Esophagus muscularis mucosa (tissue), 4 donors: ENCODE results near the gene IFT27. TPM values are rescaled to one million over a fixed set of nuclear protein-coding genes. Genes with fewer than 3 reads are reported as not detected.

ENCODE experiments used
- DNase-seq: peaks from one replicate; pipeline ENCODE4 v3.0.0-alpha.2; 2017; ENCODE audit errors: extremely low spot score
- H3K27ac ChIP-seq, 4 donors: fragments of 200-600 bp; sonication (generic); replicated peaks in 1 of 4; 1 replicate in 3 of 4; 2 replicates in 1 of 4; pipeline ENCODE4 v1.5.1; 2016 to 2019; ENCODE audit warnings: mild to moderate bottlenecking in 1 of 4
- H3K27me3 ChIP-seq, 4 donors: fragments of 200-600 bp; sonication (generic); one replicate each; pipeline versions ENCODE4 v1.5.1 to v1.6.0; 2016 to 2019
- H3K36me3 ChIP-seq, 4 donors: fragments of 200-600 bp; sonication (generic); one replicate each; pipeline ENCODE4 v1.5.1; 2016 to 2019
- H3K4me1 ChIP-seq, 4 donors: fragments of 200-600 bp; sonication (generic); one replicate each; pipeline ENCODE4 v1.5.1; 2016 to 2019
- H3K4me3 ChIP-seq, 4 donors: fragments of 200-600 bp; sonication (generic); 1 replicate in 2 of 4; 2 replicates in 2 of 4; pipeline ENCODE4 v1.5.1; 2016 to 2019; ENCODE audit warnings: mild to moderate bottlenecking in 4 of 4, moderate library complexity in 1 of 4
- H3K9me3 ChIP-seq, 4 donors: fragments of 200-600 bp; sonication (generic); 1 replicate in 3 of 4; 2 replicates in 1 of 4; pipeline ENCODE4 v1.5.1; 2016 to 2019
- EP300 ChIP-seq: sonication (generic); formaldehyde crosslinking; IDR thresholded peaks from one replicate; pipeline ENCODE4 v1.6.1; 2017; ENCODE audit warnings: antibody characterized with exemption
- POLR2A ChIP-seq: fragments of 450-650 bp; IDR thresholded peaks from one replicate; pipeline ENCODE4 v1.6.1; 2017; ENCODE audit warnings: antibody characterized with exemption, moderate library complexity, mild to moderate bottlenecking, low read depth
- POLR2AphosphoS5 ChIP-seq, 2 donors: sonication (generic); formaldehyde crosslinking; IDR thresholded peaks; one replicate each; pipeline ENCODE4 v1.6.1; 2017; ENCODE audit warnings: antibody characterized with exemption in 2 of 2
- WGBS: methylation state at CpG from one replicate; pipeline ENCODE4 v1.1.5; 2018; 5-methylcytosine and 5-hydroxymethylcytosine counted together
- intact Hi-C: fragments of 100-400 bp; cut with DNase I; formaldehyde crosslinking; loops from one replicate; pipeline ENCODE4 v1.15.1; 2023
- total RNA-seq, 4 donors: library from RNA; depleted of rRNA; stranded (reverse); fragments of >200 nt; gene quantifications; one replicate each; pipeline versions ENCODE4 v1.1.0 to v1.2.1, GENCODE V29; 2016
- TF ChIP-seq, protein P1 (sequence below), 3 experiments: fragments of 200-600 bp in 2 of 3; fragments of 450-650 bp in 1 of 3; sonication (generic) in 2 of 3; IDR thresholded peaks; one replicate each; pipeline ENCODE4 v1.5.1; 2017 to 2019; ENCODE audit warnings: antibody characterized with exemption in 3 of 3, mild to moderate bottlenecking in 2 of 3, moderate library complexity in 1 of 3

The IFT27 gene
- total RNA-seq, 4 donors from 2014 or later, result 15.2 to 24.1 (median 17.0) TPM

DNA sequence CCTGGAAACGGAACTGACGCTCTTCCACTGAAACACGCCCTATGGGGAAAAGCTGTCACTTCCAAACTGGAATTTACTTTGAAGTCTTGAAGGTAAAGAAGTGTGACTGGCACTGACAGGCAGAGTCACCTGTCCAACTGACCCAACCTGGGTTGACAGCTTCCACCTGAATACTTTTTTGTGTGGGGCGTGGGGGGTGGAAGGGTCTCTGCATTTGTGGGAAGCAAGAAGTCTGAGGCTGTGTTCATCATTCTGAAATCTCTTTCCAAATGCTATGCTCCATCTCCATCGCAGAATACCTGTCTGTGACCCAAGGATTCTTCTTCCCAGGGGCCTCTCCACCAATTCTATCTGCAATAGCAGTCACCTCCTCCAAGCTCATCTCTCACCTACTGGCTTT lies 7.8 kb downstream of the IFT27 start:
- TF ChIP-seq EP300 (no peak), POLR2AphosphoS5 (IDR thresholded peaks at IDR 0.05) (no peak), POLR2A (no peak)
- TF ChIP-seq, protein P1, sequence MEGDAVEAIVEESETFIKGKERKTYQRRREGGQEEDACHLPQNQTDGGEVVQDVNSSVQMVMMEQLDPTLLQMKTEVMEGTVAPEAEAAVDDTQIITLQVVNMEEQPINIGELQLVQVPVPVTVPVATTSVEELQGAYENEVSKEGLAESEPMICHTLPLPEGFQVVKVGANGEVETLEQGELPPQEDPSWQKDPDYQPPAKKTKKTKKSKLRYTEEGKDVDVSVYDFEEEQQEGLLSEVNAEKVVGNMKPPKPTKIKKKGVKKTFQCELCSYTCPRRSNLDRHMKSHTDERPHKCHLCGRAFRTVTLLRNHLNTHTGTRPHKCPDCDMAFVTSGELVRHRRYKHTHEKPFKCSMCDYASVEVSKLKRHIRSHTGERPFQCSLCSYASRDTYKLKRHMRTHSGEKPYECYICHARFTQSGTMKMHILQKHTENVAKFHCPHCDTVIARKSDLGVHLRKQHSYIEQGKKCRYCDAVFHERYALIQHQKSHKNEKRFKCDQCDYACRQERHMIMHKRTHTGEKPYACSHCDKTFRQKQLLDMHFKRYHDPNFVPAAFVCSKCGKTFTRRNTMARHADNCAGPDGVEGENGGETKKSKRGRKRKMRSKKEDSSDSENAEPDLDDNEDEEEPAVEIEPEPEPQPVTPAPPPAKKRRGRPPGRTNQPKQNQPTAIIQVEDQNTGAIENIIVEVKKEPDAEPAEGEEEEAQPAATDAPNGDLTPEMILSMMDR (IDR thresholded peaks at IDR 0.05), result no peak

GRCh38 chr22:36767035-36767775 lies 8.7 kb downstream of the IFT27 start:
- no peaks in the 10 kb centered on the region for H3K27me3 ChIP-seq
- no peak overlapping the region for H3K27ac ChIP-seq
- intact Hi-C loops, result no loop called here
- no peaks in the 10 kb centered on the region for H3K9me3 ChIP-seq
- H3K4me3 ChIP-seq, result no peak overlapping the region
- TF ChIP-seq EP300 (no peak), POLR2A (no peak)
- DNase-seq, result no peak
- peaks cover 2 to 33% (median 24%) of the 10 kb centered on the region in 4 donors for H3K4me1 ChIP-seq
- 92% methylated on average over 5 of the region's 10 CpGs for WGBS
- peaks cover 6 to 37% (median 29%) of the 10 kb centered on the region in 4 donors for H3K36me3 ChIP-seq

More for the DNA sequence above, 7.8 kb downstream of the IFT27 start:
- DNase-seq, result no peak
- Histone ChIP-seq H3K36me3 (peaks cover 6 to 31% (median 26%) of the 10 kb centered on the region in 4 donors), H3K4me3 (no peak overlapping the region), H3K27me3 (no peaks in the 10 kb centered on the region), H3K9me3 (no peaks in the 10 kb centered on the region), H3K4me1 (peaks cover 2 to 24% (median 15%) of the 10 kb centered on the region in 4 donors), H3K27ac (no peak overlapping the region)
- intact Hi-C loops, result no loop called here
- WGBS, result 96% methylated on average over 5 of the region's 5 CpGs

GRCh38 chr22:36765943-36766450 lies 9.9 kb downstream of the IFT27 start:
- Histone ChIP-seq H3K4me1 (peaks cover 2 to 42% (median 35%) of the 10 kb centered on the region in 4 donors), H3K27me3 (no peaks in the 10 kb centered on the region), H3K4me3 (no peak overlapping the region), H3K27ac (no peak overlapping the region), H3K36me3 (peaks cover 6 to 43% (median 29%) of the 10 kb centered on the region in 4 donors), H3K9me3 (no peaks in the 10 kb centered on the region)
- no peak for DNase-seq
- TF ChIP-seq, protein P1 (IDR thresholded peaks at IDR 0.05), result no peak
- TF ChIP-seq EP300, result no peak
- TF ChIP-seq POLR2A, result no peak
- TF ChIP-seq POLR2AphosphoS5 (IDR thresholded peaks at IDR 0.05), result no peak
- intact Hi-C loops, result no loop called here
- WGBS, result 78% methylated on average over 11 of the region's 11 CpGs

DNA sequence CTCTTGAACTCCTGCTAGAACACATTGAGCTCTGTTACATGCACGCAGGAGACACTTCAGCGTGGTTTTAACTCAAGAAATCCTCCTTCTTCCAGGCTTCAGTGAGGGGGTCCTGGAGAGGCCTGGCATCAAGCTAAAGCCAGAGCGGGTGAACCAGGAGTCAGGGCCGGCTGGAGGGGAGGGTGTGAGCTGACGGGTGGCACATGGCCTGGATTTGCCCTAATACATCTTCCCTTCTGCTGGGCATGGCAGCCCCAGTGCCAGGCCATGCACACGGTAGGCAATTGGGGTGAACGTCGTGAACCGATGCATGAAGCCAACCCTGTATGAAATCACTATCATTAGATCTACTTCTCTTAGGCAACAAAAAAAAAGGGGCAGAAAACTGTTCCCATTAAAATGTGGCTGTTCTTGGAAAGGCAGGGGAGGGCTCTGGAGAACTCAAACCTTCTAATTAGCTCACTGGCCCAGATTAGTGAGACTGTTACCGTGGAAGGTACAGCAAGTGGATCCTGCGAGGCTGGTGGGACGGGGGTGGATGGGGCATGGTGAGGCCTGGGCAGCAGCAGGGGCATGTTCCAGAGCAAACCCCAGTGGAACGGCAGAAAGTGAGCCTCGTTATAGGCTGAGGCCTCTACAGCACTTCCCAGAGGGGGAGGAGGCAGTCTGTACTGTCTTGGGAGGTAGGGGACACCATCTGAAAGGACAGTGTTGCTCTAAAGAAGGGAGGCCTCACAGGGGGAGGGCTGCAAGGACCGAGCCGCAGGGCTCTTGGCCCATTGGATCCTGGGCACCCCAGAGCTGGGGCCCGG lies 10.6 kb downstream of the IFT27 start:
- 88% methylated on average over 15 of the region's 17 CpGs for WGBS
- intact Hi-C loops, result no loop called here
- H3K4me3 ChIP-seq, result no peak overlapping the region
- H3K9me3 ChIP-seq, result no peaks in the 10 kb centered on the region
- TF ChIP-seq POLR2AphosphoS5 (IDR thresholded peaks at IDR 0.05), result no peak
- TF ChIP-seq, protein P1 (IDR thresholded peaks at IDR 0.05), result no peak
- TF ChIP-seq EP300, result no peak
- TF ChIP-seq POLR2A, result no peak
- H3K27me3 ChIP-seq, result no peaks in the 10 kb centered on the region
- H3K4me1 ChIP-seq, result peaks cover 2 to 41% (median 36%) of the 10 kb centered on the region in 4 donors
- peaks cover 6 to 43% (median 29%) of the 10 kb centered on the region in 4 donors for H3K36me3 ChIP-seq
- H3K27ac ChIP-seq, result no peak overlapping the region
- no peak for DNase-seq

DNA sequence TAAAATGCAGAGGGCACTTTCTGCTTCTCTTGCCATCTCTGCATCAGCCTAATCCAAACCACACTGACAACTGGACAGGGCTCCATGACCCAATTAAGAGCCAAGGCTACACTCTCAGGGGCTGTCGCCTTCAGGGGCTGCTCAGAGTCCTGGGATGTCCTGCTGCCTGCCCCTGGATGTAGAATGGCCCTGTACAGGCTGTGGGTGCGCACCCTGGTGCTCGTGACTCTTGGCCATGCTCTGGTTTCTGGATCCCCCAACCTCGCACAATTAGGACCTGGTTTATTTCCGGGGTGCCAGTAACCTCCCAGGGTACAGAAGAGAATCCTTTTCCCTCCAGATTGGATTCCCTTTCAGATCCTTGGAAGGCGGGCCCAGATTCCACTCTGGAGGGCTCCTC lies 11.3 kb downstream of the IFT27 start:
- peaks cover 0 to 35% (median 33%) of the 10 kb centered on the region in 4 donors for H3K4me1 ChIP-seq
- no peaks in the 10 kb centered on the region for H3K27me3 ChIP-seq
- H3K27ac ChIP-seq, result no peak overlapping the region
- 96% methylated on average over 6 of the region's 6 CpGs for WGBS
- peaks cover 6 to 43% (median 29%) of the 10 kb centered on the region in 4 donors for H3K36me3 ChIP-seq
- TF ChIP-seq, protein P1 (IDR thresholded peaks at IDR 0.05), result no peak
- TF ChIP-seq POLR2A (no peak), POLR2AphosphoS5 (IDR thresholded peaks at IDR 0.05) (no peak), EP300 (no peak)
- no peaks in the 10 kb centered on the region for H3K9me3 ChIP-seq
- no peak for DNase-seq
- H3K4me3 ChIP-seq, result no peak overlapping the region
- intact Hi-C loops, result no loop called here
